ENCODE measurements around the gene C7.

DNA sequence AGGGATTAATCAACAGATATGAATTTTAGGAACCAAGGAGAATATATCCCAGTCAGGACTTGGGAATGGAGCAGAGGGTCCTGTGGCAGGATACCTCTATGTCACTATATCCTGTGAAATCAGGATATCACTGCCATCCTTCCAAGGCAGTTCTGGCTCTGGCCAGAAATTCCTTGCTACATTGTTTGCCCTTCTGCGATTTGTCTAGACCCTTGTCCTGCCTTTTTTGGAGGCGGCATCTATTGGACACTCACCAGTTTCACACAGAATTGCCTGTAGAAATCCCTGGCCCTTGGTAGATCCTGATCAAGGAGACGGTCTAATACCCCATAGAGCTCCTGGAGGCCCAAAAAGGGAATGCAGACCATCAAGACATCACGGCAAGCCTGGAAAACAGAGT lies 90.7 kb downstream of the C7 start:
- TF ChIP-seq, protein P1, sequence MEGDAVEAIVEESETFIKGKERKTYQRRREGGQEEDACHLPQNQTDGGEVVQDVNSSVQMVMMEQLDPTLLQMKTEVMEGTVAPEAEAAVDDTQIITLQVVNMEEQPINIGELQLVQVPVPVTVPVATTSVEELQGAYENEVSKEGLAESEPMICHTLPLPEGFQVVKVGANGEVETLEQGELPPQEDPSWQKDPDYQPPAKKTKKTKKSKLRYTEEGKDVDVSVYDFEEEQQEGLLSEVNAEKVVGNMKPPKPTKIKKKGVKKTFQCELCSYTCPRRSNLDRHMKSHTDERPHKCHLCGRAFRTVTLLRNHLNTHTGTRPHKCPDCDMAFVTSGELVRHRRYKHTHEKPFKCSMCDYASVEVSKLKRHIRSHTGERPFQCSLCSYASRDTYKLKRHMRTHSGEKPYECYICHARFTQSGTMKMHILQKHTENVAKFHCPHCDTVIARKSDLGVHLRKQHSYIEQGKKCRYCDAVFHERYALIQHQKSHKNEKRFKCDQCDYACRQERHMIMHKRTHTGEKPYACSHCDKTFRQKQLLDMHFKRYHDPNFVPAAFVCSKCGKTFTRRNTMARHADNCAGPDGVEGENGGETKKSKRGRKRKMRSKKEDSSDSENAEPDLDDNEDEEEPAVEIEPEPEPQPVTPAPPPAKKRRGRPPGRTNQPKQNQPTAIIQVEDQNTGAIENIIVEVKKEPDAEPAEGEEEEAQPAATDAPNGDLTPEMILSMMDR (IDR thresholded peaks at IDR 0.05; ENCODE audit: low read depth, low read length), result no peak
- no peak for TF ChIP-seq EZH2phosphoT487 (IDR thresholded peaks at IDR 0.05; ENCODE audit: low read depth)
